Measurements from ENCODE around the gene TOR1AIP2.

DNA sequence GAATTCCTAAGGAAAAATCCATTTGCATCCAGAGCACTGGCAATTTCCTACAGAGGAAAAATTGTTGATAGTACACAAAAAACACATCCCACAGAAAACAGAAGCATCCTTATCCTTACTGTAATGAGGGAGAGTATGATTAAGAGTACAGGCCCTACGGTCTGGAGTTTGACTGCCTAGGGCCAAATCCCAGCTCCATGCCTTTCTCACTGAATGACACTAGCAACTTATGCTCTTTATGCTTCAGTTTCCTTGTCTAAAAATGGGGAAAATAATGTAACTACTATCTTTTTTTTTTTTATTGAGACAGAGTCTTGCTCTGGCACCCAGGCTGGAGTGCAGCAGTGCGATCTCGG, 49.2 kb upstream of the TOR1AIP2 start:
- TF ChIP-seq, protein P1, sequence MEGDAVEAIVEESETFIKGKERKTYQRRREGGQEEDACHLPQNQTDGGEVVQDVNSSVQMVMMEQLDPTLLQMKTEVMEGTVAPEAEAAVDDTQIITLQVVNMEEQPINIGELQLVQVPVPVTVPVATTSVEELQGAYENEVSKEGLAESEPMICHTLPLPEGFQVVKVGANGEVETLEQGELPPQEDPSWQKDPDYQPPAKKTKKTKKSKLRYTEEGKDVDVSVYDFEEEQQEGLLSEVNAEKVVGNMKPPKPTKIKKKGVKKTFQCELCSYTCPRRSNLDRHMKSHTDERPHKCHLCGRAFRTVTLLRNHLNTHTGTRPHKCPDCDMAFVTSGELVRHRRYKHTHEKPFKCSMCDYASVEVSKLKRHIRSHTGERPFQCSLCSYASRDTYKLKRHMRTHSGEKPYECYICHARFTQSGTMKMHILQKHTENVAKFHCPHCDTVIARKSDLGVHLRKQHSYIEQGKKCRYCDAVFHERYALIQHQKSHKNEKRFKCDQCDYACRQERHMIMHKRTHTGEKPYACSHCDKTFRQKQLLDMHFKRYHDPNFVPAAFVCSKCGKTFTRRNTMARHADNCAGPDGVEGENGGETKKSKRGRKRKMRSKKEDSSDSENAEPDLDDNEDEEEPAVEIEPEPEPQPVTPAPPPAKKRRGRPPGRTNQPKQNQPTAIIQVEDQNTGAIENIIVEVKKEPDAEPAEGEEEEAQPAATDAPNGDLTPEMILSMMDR (conservative IDR thresholded peaks at IDR 0.05; ENCODE audit: low read length) = no peak
- TF ChIP-seq EZH2phosphoT487 (IDR thresholded peaks at IDR 0.05; ENCODE audit: borderline replicate concordance, low read depth, low read length) = no peak
